Muscle layer of duodenum (tissue), 2 donors: ENCODE results near the gene AKAP8.
"Not testable (repeated sequence)": the region's sequence is repeated elsewhere in the genome, so short reads cannot be mapped to it uniquely, and the experiment has no call there.

Experiments used
- H3K27ac ChIP-seq: one replicate; pipeline ENCODE4 v1.7.0; 2013; ENCODE audit warnings: mild to moderate bottlenecking, low read length
- H3K27me3 ChIP-seq: one replicate; pipeline ENCODE4 v1.7.0; 2013; ENCODE audit warnings: low read depth, mild to moderate bottlenecking, control low read depth, low read length
- H3K36me3 ChIP-seq, 2 donors: one replicate each; pipeline ENCODE4 v1.7.0; 2013; ENCODE audit warnings: low read length in 2 of 2, control low read depth in 1 of 2, mild to moderate bottlenecking in 1 of 2; ENCODE audit not compliant: insufficient read depth in 2 of 2, control insufficient read depth in 1 of 2
- H3K4me1 ChIP-seq, 2 donors: one replicate each; pipeline ENCODE4 v1.7.0; 2013; ENCODE audit warnings: low read length in 2 of 2, mild to moderate bottlenecking in 2 of 2, control low read depth in 1 of 2, moderate library complexity in 1 of 2; ENCODE audit not compliant: insufficient read depth in 2 of 2, control insufficient read depth in 1 of 2
- H3K4me3 ChIP-seq, 2 donors: one replicate each; pipeline ENCODE4 v1.7.0; 2013; ENCODE audit warnings: low read length in 2 of 2, low read depth in 1 of 2, mild to moderate bottlenecking in 1 of 2
- H3K9me3 ChIP-seq, 2 donors: one replicate each; pipeline ENCODE4 v1.7.0; 2013; ENCODE audit warnings: low read length in 2 of 2, control low read depth in 1 of 2, mild to moderate bottlenecking in 1 of 2; ENCODE audit not compliant: control insufficient read depth in 1 of 2
- donor health status: healthy.

AKAP8 gene

DNA sequence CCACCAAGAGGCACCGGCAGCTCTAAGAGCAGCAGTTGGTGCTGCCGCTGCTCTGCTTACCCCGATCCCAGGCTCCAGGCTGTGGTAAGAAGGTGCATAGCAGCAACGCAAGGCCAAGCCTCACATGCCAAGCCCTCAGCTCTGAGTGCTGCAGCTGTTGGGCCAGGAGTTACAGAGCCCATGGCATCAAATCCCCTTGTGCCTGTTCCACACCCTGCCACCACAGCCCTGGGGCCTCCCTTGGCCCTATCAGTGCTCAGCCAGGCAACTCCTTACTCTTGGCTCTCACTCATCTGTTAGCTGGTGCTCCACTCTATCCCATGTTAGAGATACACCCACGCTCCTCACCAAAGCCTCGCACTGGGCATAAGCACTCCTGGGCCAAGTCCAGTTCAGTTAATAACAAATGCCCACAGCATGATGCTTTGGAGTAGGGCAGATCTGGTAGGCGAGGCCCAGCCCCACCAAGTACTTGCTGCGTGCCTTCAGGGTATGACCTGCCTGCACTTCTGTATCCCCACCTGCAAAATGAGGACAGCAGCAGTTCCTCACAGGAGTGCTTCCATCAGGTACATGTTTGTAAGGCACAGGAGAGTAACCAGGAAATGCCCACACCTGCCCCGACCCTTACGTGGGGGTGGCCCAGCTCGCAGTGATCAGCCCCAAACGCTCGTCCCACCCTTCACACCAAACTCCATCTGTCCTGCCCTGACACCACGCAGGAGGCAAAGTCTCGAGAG is 23.0 kb upstream of the AKAP8 start:
- Histone ChIP-seq H3K4me3 (no peak overlapping the region), H3K4me1 (peaks cover 6 to 57% of the 10 kb centered on the region in 2 donors), H3K27me3 (no peaks in the 10 kb centered on the region), H3K36me3 (peaks cover 29 to 48% of the 10 kb centered on the region in 2 donors), H3K9me3 (no peaks in the 10 kb centered on the region), H3K27ac (no peak overlapping the region)

DNA sequence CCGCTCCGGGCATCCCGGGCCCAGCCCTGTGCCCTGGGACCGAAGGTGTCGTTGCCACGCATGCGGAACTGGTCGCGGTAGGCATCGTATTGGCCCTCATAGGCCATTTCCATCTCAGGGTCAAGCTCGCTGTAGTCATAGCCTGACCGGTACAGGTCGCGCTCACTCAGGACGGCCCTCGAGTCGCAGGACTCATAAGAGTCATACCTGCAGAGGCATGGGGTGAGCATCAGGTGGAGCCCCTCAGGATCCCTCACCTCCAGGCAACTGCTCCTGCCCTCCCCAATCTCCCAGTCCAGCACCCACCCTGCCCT is 21.8 kb upstream of the AKAP8 start:
- no peak overlapping the region for H3K4me3 ChIP-seq
- no peaks in the 10 kb centered on the region for H3K27me3 ChIP-seq
- H3K9me3 ChIP-seq = no peaks in the 10 kb centered on the region
- peaks cover 6 to 51% of the 10 kb centered on the region in 2 donors for H3K4me1 ChIP-seq
- H3K27ac ChIP-seq = no peak overlapping the region
- H3K36me3 ChIP-seq = peaks cover 40 to 60% of the 10 kb centered on the region in 2 donors

GRCh38 chr19:15400521-15401396 is 21.2 kb upstream of the AKAP8 start:
- Histone ChIP-seq H3K9me3 (no peaks in the 10 kb centered on the region), H3K36me3 (peaks cover 46 to 66% of the 10 kb centered on the region in 2 donors), H3K27me3 (no peaks in the 10 kb centered on the region), H3K4me3 (no peak overlapping the region), H3K4me1 (peaks cover 6 to 48% of the 10 kb centered on the region in 2 donors), H3K27ac (no peak overlapping the region)

DNA sequence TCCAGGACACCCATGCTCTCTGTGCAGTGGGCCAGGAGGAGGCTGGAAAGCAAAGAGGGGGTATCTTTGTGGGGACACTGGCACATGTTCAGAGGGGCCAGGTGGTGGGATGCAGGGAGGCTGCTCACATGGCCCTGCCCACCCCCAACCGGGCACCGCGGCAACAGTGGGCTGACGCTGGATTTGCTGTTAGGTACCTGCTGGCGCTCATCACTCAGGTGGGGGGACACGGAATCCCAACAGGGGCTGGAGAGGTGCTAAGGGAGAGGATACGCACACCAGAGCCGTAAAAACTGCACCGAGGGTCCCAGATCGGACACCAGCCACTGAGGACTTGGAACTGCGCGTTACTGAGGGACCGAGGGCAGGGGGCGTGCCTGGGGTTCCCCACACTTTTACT is 20.0 kb upstream of the AKAP8 start:
- H3K4me1 ChIP-seq = peaks cover 3 to 39% of the 10 kb centered on the region in 2 donors
- H3K4me3 ChIP-seq = no peak overlapping the region
- H3K36me3 ChIP-seq = peaks cover 48 to 69% of the 10 kb centered on the region in 2 donors
- no peaks in the 10 kb centered on the region for H3K27me3 ChIP-seq
- no peaks in the 10 kb centered on the region for H3K9me3 ChIP-seq
- no peak overlapping the region for H3K27ac ChIP-seq

GRCh38 chr19:15399234-15399515 is 19.6 kb upstream of the AKAP8 start:
- Histone ChIP-seq H3K9me3 (no peaks in the 10 kb centered on the region), H3K27ac (no peak overlapping the region), H3K27me3 (no peaks in the 10 kb centered on the region), H3K36me3 (peaks cover 53 to 73% of the 10 kb centered on the region in 2 donors), H3K4me1 (peaks cover 0 to 35% of the 10 kb centered on the region in 2 donors), H3K4me3 (no peak overlapping the region)

DNA sequence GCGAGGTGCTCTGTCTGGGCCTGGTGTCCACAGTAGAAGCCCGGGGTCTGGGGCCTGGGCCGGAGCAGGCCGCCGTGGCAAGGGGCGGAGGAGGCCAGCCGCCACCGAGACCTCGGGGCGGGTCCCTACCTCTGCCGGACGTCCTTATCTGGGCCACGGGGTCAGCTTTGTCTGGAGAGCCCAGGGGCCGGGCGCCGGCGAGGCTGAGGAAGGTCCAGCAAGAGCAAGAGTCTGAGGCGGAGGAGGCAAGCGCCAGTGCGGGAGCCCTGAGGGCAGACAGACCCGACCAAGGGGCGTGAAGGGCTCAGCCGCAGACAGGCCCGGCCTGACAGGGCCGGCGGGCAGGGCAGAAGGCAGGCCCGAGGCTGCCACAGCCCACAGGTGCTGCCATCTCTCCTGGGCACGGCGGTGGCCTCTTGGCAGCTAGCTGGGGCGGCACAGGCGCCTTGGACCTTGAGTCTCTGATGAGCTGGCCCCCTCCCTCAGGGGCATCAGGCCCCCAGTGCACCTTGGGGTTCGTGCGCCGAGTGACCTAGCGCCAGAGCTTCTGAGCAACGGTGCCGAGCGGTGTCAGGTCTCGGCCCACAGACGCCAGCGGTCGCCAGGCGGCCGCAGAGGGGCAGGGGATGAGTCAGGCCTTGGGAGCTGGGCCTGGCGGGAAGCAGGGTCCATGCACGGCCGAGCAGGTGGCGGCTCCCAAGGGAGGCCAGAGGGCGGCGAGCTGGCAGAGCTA is 19.1 kb upstream of the AKAP8 start:
- Histone ChIP-seq H3K27me3 (no peaks in the 10 kb centered on the region), H3K9me3 (no peaks in the 10 kb centered on the region), H3K36me3 (peaks cover 54 to 76% of the 10 kb centered on the region in 2 donors), H3K4me3 (no peak overlapping the region), H3K27ac (no peak overlapping the region), H3K4me1 (peaks cover 0 to 33% of the 10 kb centered on the region in 2 donors)

DNA sequence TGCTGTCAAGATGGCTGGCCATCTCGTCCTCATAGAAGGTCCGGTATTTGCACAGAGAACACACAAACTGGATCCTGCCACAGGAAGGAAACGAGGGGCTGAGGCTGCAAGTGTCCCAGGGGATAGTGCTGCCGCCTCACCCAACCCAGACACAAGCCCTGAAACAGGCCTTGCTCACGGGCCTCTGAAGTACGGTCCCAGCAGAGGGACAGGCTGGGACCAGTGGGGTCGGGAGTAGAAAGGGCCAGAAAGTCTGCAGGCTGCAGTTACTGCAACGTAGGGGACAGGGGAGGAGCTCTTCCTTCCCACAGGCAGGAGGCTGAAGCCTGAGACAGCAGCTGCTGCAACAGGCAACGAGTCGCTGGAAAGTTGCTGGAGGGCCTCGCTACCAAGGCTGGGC is 18.2 kb upstream of the AKAP8 start:
- no peak overlapping the region for H3K4me3 ChIP-seq
- H3K27me3 ChIP-seq = no peaks in the 10 kb centered on the region
- no peaks in the 10 kb centered on the region for H3K9me3 ChIP-seq
- no peak overlapping the region for H3K27ac ChIP-seq
- peaks cover 0 to 24% of the 10 kb centered on the region in 2 donors for H3K4me1 ChIP-seq
- peaks cover 48 to 78% of the 10 kb centered on the region in 2 donors for H3K36me3 ChIP-seq

DNA sequence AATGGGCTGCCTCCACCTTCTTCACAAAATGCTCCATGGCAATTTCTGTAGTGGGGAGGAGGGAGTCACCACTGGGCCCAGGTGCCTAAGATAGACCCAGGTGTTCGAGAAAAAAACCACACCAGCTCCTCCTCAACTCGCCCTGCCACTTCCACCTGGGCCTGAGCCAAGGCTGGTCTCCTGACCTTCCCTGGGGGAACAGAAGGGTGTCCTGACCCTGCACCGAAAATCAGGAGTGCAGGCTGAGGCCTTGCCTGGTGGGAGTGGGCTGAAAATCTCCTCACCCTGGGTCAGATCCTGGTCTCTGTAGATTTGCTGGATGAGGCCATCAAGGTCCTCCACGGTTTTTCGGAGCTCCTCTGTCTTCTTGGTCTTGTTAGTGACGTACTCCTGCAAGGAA is 17.6 kb upstream of the AKAP8 start:
- no peaks in the 10 kb centered on the region for H3K9me3 ChIP-seq
- H3K27ac ChIP-seq = no peak overlapping the region
- peaks cover 43 to 78% of the 10 kb centered on the region in 2 donors for H3K36me3 ChIP-seq
- H3K27me3 ChIP-seq = no peaks in the 10 kb centered on the region
- H3K4me1 ChIP-seq = peaks cover 0 to 19% of the 10 kb centered on the region in 2 donors
- H3K4me3 ChIP-seq = no peak overlapping the region

- Histone ChIP-seq H3K4me3 (no peak overlapping the region), H3K27me3 (no peaks in the 10 kb centered on the region), H3K27ac (no peak overlapping the region), H3K4me1 (peaks cover 0 to 11% of the 10 kb centered on the region in 2 donors), H3K9me3 (no peaks in the 10 kb centered on the region), H3K36me3 (peaks cover 42 to 79% of the 10 kb centered on the region in 2 donors)
Measured at GRCh38 chr19:15396436-15396835, 16.8 kb upstream of the AKAP8 start.

- not testable (repeated sequence) for H3K9me3 ChIP-seq, H3K4me1 ChIP-seq, H3K27me3 ChIP-seq, H3K4me3 ChIP-seq, H3K27ac ChIP-seq
- peaks cover 44 to 67% of the 10 kb centered on the region in 2 donors for H3K36me3 ChIP-seq
Measured at GRCh38 chr19:15395251-15395650, 15.7 kb upstream of the AKAP8 start.

GRCh38 chr19:15394426-15394825 is 14.8 kb upstream of the AKAP8 start:
- Histone ChIP-seq H3K27ac (no peak overlapping the region), H3K9me3 (no peaks in the 10 kb centered on the region), H3K4me3 (no peak overlapping the region), H3K27me3 (no peaks in the 10 kb centered on the region), H3K36me3 (peaks cover 40 to 59% of the 10 kb centered on the region in 2 donors), H3K4me1 (peaks cover 0 to 4% of the 10 kb centered on the region in 2 donors)
